Fibroblast of lung (primary cell): ENCODE data around the gene DCAF8.

Source experiments
- CTCF ChIP-seq, 2 donors: IDR thresholded peaks in 1 of 2; conservative IDR thresholded peaks in 1 of 2; 1 replicate in 1 of 2; 2 replicates in 1 of 2; pipeline ENCODE4 v1.5.1; 2011 to 2012; ENCODE audit warnings: low read length in 2 of 2, control low read depth in 1 of 2, inconsistent platforms in 1 of 2, low read depth in 1 of 2, mild to moderate bottlenecking in 1 of 2
- EZH2 ChIP-seq: IDR thresholded peaks from 2 replicates; pipeline ENCODE4 v1.5.1; 2012; ENCODE audit warnings: low read length, control low read depth, mild to moderate bottlenecking; ENCODE audit errors: missing control alignments

- TF ChIP-seq CTCF (conservative IDR thresholded peaks at IDR 0.05 in 1 of 2, IDR thresholded peaks at IDR 0.05 in 1 of 2; ENCODE audit: low read depth in 1 of 2, low read length in 2 of 2) (peak; percentile 67 to 74), EZH2 (no peak)
These were observed 10.4 kb downstream of the DCAF8 start for GRCh38 chr1:160251687-160252526.
